IMR-90 (cell line): Measurements from ENCODE around the gene KCTD2. TPM values are rescaled to one million over a fixed set of nuclear protein-coding genes. Genes with fewer than 3 reads are reported as not detected.

Experiments used
- ATAC-seq: fragments of 200-7000 bp; cut with Tn5 transposase; 2 replicates; pipeline ENCODE4 v1.9.1; 2020; ENCODE audit warnings: low read depth, mild to moderate bottlenecking, moderate library complexity
- BruUV-seq: library from RNA; stranded (reverse); fragments of 400-500 nt; replicated peaks from 2 replicates; lab custom pipeline; 2021; lab: Mats Ljungman, UMichigan
- CTCF ChIA-PET: fragments of 300-600 bp; formaldehyde crosslinking; extraction: SDS; loops from one replicate; lab custom pipeline; 2021; ENCODE audit warnings: antibody characterized with exemption; lab: Yijun Ruan, JAX
- POLR2A ChIA-PET: fragments of 300-600 bp; sonication (Branson Sonifier 250); formaldehyde crosslinking; loops from one replicate; lab custom pipeline; 2022; ENCODE audit warnings: antibody characterized with exemption; ENCODE audit not compliant: unreplicated experiment; lab: Charles Lee
- DNase-seq: peaks from one replicate; pipeline ENCODE4 v3.0.0; 2013
- H2AFZ ChIP-seq: replicated peaks from 2 replicates; pipeline ENCODE3; 2013; ENCODE audit warnings: low read length, mild to moderate bottlenecking; ENCODE audit not compliant: poor library complexity
- H2AK5ac ChIP-seq: 2 replicates; pipeline ENCODE4 v1.6.1; 2013; ENCODE audit warnings: low read depth, low read length, inconsistent platforms
- H2AK9ac ChIP-seq: replicated peaks from 2 replicates; pipeline ENCODE3; 2013; ENCODE audit warnings: mild to moderate bottlenecking, low read depth, low read length, moderate library complexity; ENCODE audit not compliant: poor library complexity
- H2BK120ac ChIP-seq: 2 replicates; pipeline ENCODE4 v1.6.1; 2013; ENCODE audit warnings: low read depth, low read length, inconsistent platforms
- H2BK15ac ChIP-seq: 3 replicates; pipeline ENCODE4 v1.6.1; 2013; ENCODE audit warnings: low read depth, low read length, inconsistent platforms
- H2BK20ac ChIP-seq: 2 replicates; pipeline ENCODE4 v1.6.1; 2013; ENCODE audit warnings: low read depth, mild to moderate bottlenecking, inconsistent platforms, low read length, moderate library complexity
- H2BK5ac ChIP-seq: 2 replicates; pipeline ENCODE4 v1.6.1; 2013; ENCODE audit warnings: mild to moderate bottlenecking, low read depth, low read length, inconsistent platforms; ENCODE audit not compliant: poor library complexity, severe bottlenecking
- H3K14ac ChIP-seq: replicated peaks from 2 replicates; pipeline ENCODE4 v1.6.1; 2013; ENCODE audit warnings: low read depth, low read length, inconsistent platforms
- H3K18ac ChIP-seq: 2 replicates; pipeline ENCODE4 v1.6.1; 2013; ENCODE audit warnings: low read depth, low read length, control low read depth
- H3K23ac ChIP-seq: 2 replicates; pipeline ENCODE4 v1.6.1; 2013; ENCODE audit warnings: low read depth, low read length, inconsistent platforms
- H3K27ac ChIP-seq: 2 replicates; pipeline ENCODE4 v1.5.1; 2013; ENCODE audit warnings: mild to moderate bottlenecking, control low read depth, low read length; ENCODE audit not compliant: insufficient read depth
- H3K27me3 ChIP-seq: 2 replicates; pipeline ENCODE4 v1.6.1; 2013; ENCODE audit warnings: low read length; ENCODE audit not compliant: control insufficient read depth, insufficient read depth
- H3K36me3 ChIP-seq: 2 replicates; pipeline ENCODE4 v1.6.1; 2013; ENCODE audit warnings: low read length, mixed read lengths; ENCODE audit not compliant: control insufficient read depth, insufficient read depth
- H3K4ac ChIP-seq: 2 replicates; pipeline ENCODE4 v1.6.1; 2013; ENCODE audit warnings: low read depth, low read length, inconsistent platforms
- H3K4me1 ChIP-seq: 2 replicates; pipeline ENCODE4 v1.6.1; 2013; ENCODE audit warnings: low read length, mixed read lengths; ENCODE audit not compliant: control insufficient read depth, insufficient read depth
- H3K4me2 ChIP-seq: 2 replicates; pipeline ENCODE4 v1.6.1; 2013; ENCODE audit warnings: low read depth, mild to moderate bottlenecking, control low read depth, low read length, moderate library complexity
- H3K4me3 ChIP-seq: 2 replicates; pipeline ENCODE4 v1.5.1; 2013; ENCODE audit warnings: low read depth, mild to moderate bottlenecking, control low read depth, low read length, moderate library complexity; ENCODE audit not compliant: insufficient read depth
- H3K56ac ChIP-seq: 2 replicates; pipeline ENCODE4 v1.6.1; 2013; ENCODE audit warnings: low read length, inconsistent platforms; ENCODE audit not compliant: insufficient read depth; ENCODE audit errors: extremely low read depth
- H3K79me1 ChIP-seq, 2 experiments: 2 replicates each; pipeline ENCODE4 v1.6.1; 2013; ENCODE audit warnings: low read length in 2 of 2, inconsistent platforms in 1 of 2, low read depth in 1 of 2
- H3K9ac ChIP-seq: 2 replicates; pipeline ENCODE4 v1.6.1; 2013; ENCODE audit warnings: low read depth, low read length, control low read depth
- H3K9me1 ChIP-seq: 2 replicates; pipeline ENCODE4 v1.6.1; 2013; ENCODE audit warnings: low read length, inconsistent platforms; ENCODE audit not compliant: insufficient read depth
- H3K9me3 ChIP-seq: 2 replicates; pipeline ENCODE4 v1.6.1; 2013; ENCODE audit warnings: low read length; ENCODE audit not compliant: control insufficient read depth, insufficient read depth
- H4K20me1 ChIP-seq: 2 replicates; pipeline ENCODE4 v1.6.1; 2013; ENCODE audit warnings: low read length, inconsistent platforms; ENCODE audit not compliant: insufficient read depth
- H4K5ac ChIP-seq: 2 replicates; pipeline ENCODE4 v1.6.1; 2013; ENCODE audit warnings: mild to moderate bottlenecking, low read depth, low read length, control low read depth
- H4K8ac ChIP-seq, 2 experiments: 2 replicates each; pipeline ENCODE4 v1.6.1; 2013; ENCODE audit warnings: low read depth in 2 of 2, low read length in 2 of 2, control low read depth in 1 of 2, inconsistent platforms in 1 of 2
- H4K91ac ChIP-seq: 2 replicates; pipeline ENCODE4 v1.6.1; 2013; ENCODE audit warnings: low read depth, low read length, inconsistent platforms; ENCODE audit not compliant: insufficient read depth
- CEBPB ChIP-seq: IDR thresholded peaks from 2 replicates; pipeline ENCODE4 v1.6.1; 2012; ENCODE audit warnings: low read depth, low read length, improper control_type of control experiment
- CHD1 ChIP-seq: IDR thresholded peaks from 2 replicates; pipeline ENCODE4 v1.6.1; 2012; ENCODE audit warnings: low read depth, low read length, improper control_type of control experiment
- ELK1 ChIP-seq: fragments of 150-350 bp; IDR thresholded peaks from 2 replicates; pipeline ENCODE4 v1.6.1; 2016; ENCODE audit warnings: low read depth, mild to moderate bottlenecking, low read length, moderate library complexity, borderline replicate concordance
- FOS ChIP-seq: fragments of 150-350 bp; IDR thresholded peaks from 2 replicates; pipeline ENCODE4 v1.6.1; 2016; ENCODE audit warnings: low read depth, low read length
- MAFK ChIP-seq: IDR thresholded peaks from 2 replicates; pipeline ENCODE4 v1.6.1; 2012; ENCODE audit warnings: low read depth, low read length, improper control_type of control experiment
- MAZ ChIP-seq: IDR thresholded peaks from 2 replicates; pipeline ENCODE4 v1.6.1; 2012; ENCODE audit warnings: low read depth, mild to moderate bottlenecking, low read length, improper control_type of control experiment, moderate library complexity, borderline replicate concordance
- MXI1 ChIP-seq: IDR thresholded peaks from 2 replicates; pipeline ENCODE4 v1.6.1; 2012; ENCODE audit warnings: low read depth, mild to moderate bottlenecking, low read length, moderate library complexity, borderline replicate concordance
- POLR2A ChIP-seq: IDR thresholded peaks from 2 replicates; pipeline ENCODE4 v1.6.1; 2012; ENCODE audit warnings: mild to moderate bottlenecking, low read depth, low read length
- RAD21 ChIP-seq: IDR thresholded peaks from 2 replicates; pipeline ENCODE4 v1.6.1; 2012; ENCODE audit warnings: low read length, improper control_type of control experiment
- SMC3 ChIP-seq: fragments of 150-350 bp; IDR thresholded peaks from 2 replicates; pipeline ENCODE4 v1.6.1; 2016; ENCODE audit warnings: low read depth, mild to moderate bottlenecking, antibody characterized with exemption, low read length, moderate library complexity
- USF2 ChIP-seq: fragments of 150-350 bp; IDR thresholded peaks from 2 replicates; pipeline ENCODE4 v1.6.1; 2017; ENCODE audit warnings: mild to moderate bottlenecking, antibody characterized with exemption, low read length, low read depth
- WGBS, 2 experiments: methylation state at CpG; one replicate each; pipeline versions ENCODE4 v1.1.5 to v1.1.7; 2013; ENCODE audit warnings: missing lambda C conversion rate in 2 of 2; ENCODE audit not compliant: insufficient read length in 1 of 2; ENCODE audit errors: extremely low coverage in 2 of 2; 5-methylcytosine and 5-hydroxymethylcytosine counted together
- dilution Hi-C: fragments of 300-500 bp; cut with HindIII; formaldehyde crosslinking; loops from one replicate; pipeline ENCODE4 v1.14.3; 2018; ENCODE audit warnings: low sequenced_read_pairs; ENCODE audit not compliant: unreplicated experiment
- in situ Hi-C: fragments of 300-500 bp; cut with MboI; formaldehyde crosslinking; loops from 3 replicates; pipeline ENCODE4 v1.14.3; 2019; ENCODE audit warnings: low sequenced_read_pairs, inconsistent platforms, mixed read lengths
- intact Hi-C: fragments of 100-400 bp; cut with micrococcal nuclease; formaldehyde crosslinking; loops from 2 replicates; pipeline ENCODE4 v1.10.0; 2022
- polyA plus RNA-seq, 3 experiments: library from polyadenylated mRNA; depleted of rRNA; stranded (reverse); fragments of >200 nt; gene quantifications; 2 replicates each; pipeline ENCODE4 v1.2.3, GENCODE V29; 2012; ENCODE audit warnings: low replicate concordance in 1 of 3
- total RNA-seq: library from RNA; depleted of rRNA; stranded (reverse); fragments of >200 nt; gene quantifications from 2 replicates; pipeline ENCODE4 v1.2.3, GENCODE V29; 2012
- TF ChIP-seq, protein P1 (sequence below): conservative IDR thresholded peaks from 2 replicates; pipeline ENCODE4 v1.5.1; 2012; ENCODE audit warnings: mild to moderate bottlenecking, low read depth, low read length, improper control_type of control experiment

The KCTD2 gene
- total and polyA plus RNA-seq, 2 of the 4 experiments (the other 2 are of a cell fraction): 9.1 to 18.4 TPM

GRCh38 chr17:75039238-75039637, 7.8 kb upstream of the KCTD2 start:
- DNase-seq (no peak), ATAC-seq (no peak)
- H2AFZ ChIP-seq: no peak overlapping the region
- peaks cover 27% of the 10 kb centered on the region for H3K36me3 ChIP-seq
- H3K4me3 ChIP-seq: no peak overlapping the region
- POLR2A ChIA-PET: no interaction called here
- BruUV-seq: no TSS peak
- no peak overlapping the region for H2BK15ac ChIP-seq
- no peaks in the 10 kb centered on the region for H3K4me1 ChIP-seq
- WGBS, 2 experiments: no CpG with 5 or more reads among the region's 5 CpGs
- no peak overlapping the region for H3K4me2 ChIP-seq
- in situ Hi-C loops (no loop called here), intact Hi-C loops (no loop called here), dilution Hi-C loops (no loop called here)
- H4K91ac ChIP-seq: no peak overlapping the region
- H2BK120ac ChIP-seq: no peak overlapping the region
- peaks cover 2% of the 10 kb centered on the region; the same call in 1 of the 2 replicates for H3K9me3 ChIP-seq
- H3K56ac ChIP-seq: no peak overlapping the region
- H3K9ac ChIP-seq: no peak overlapping the region
- H3K9me1 ChIP-seq: peaks cover 6% of the 10 kb centered on the region; the same call in 1 of the 2 replicates
- H3K18ac ChIP-seq: no peak overlapping the region
- H4K20me1 ChIP-seq: peaks cover 5% of the 10 kb centered on the region
- CTCF ChIA-PET: interaction anchor here (0.9 to 1.4 kb wide), 2 partner anchors 9 to 45 kb away, joined by 3 read pairs; no protein-coding TSS in a partner anchor
- H3K27me3 ChIP-seq: no peaks in the 10 kb centered on the region
- no peak overlapping the region for H3K27ac ChIP-seq
- no peak overlapping the region for H2BK20ac ChIP-seq
- no peak overlapping the region for H2AK5ac ChIP-seq
- no peak overlapping the region for H3K14ac ChIP-seq
- no peak for TF ChIP-seq SMC3
- TF ChIP-seq MAZ: no peak
- no peak for TF ChIP-seq CHD1
- no peak for TF ChIP-seq MXI1
- TF ChIP-seq CEBPB: no peak
- TF ChIP-seq MAFK: no peak
- no peak for TF ChIP-seq USF2
- TF ChIP-seq POLR2A: no peak
- no peak for TF ChIP-seq RAD21
- TF ChIP-seq ELK1: no peak
- TF ChIP-seq FOS: no peak
- TF ChIP-seq, protein P1, sequence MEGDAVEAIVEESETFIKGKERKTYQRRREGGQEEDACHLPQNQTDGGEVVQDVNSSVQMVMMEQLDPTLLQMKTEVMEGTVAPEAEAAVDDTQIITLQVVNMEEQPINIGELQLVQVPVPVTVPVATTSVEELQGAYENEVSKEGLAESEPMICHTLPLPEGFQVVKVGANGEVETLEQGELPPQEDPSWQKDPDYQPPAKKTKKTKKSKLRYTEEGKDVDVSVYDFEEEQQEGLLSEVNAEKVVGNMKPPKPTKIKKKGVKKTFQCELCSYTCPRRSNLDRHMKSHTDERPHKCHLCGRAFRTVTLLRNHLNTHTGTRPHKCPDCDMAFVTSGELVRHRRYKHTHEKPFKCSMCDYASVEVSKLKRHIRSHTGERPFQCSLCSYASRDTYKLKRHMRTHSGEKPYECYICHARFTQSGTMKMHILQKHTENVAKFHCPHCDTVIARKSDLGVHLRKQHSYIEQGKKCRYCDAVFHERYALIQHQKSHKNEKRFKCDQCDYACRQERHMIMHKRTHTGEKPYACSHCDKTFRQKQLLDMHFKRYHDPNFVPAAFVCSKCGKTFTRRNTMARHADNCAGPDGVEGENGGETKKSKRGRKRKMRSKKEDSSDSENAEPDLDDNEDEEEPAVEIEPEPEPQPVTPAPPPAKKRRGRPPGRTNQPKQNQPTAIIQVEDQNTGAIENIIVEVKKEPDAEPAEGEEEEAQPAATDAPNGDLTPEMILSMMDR: no peak
- H3K4ac ChIP-seq: no peak overlapping the region
- H3K23ac ChIP-seq: no peak overlapping the region
- peaks cover 11 to 25% of the 10 kb centered on the region in 2 experiments for H3K79me1 ChIP-seq
- no peak overlapping the region for H4K8ac ChIP-seq
- no peak overlapping the region for H2BK5ac ChIP-seq
- H2AK9ac ChIP-seq: no peak overlapping the region
- H4K5ac ChIP-seq: no peak overlapping the region
